ENCODE results near the gene CCN5.

CCN5 gene

GRCh38 chr20:44768256-44768655 lies 53.1 kb downstream of the CCN5 start:
- H2AK5ac ChIP-seq (ENCODE audit: low read length, severe bottlenecking): no peak overlapping the region
- H4K91ac ChIP-seq (ENCODE audit: low read length): no peak overlapping the region
- H3K4me3 ChIP-seq (ENCODE audit: insufficient read depth in 1 of 2, low read depth in 1 of 2, low read length in 2 of 2): no peak overlapping the region
- no peak overlapping the region for H3K4ac ChIP-seq (ENCODE audit: low read depth in 1 of 2, low read length in 2 of 2)
- H3K4me2 ChIP-seq (ENCODE audit: low read length, poor library complexity, severe bottlenecking): no peak overlapping the region
- 79% methylated on average over 8 of the region's 8 CpGs for WGBS
- no peak overlapping the region for H2AFZ ChIP-seq (ENCODE audit: low read depth, low read length)
- H3K14ac ChIP-seq (ENCODE audit: low read length in 2 of 2): no peak overlapping the region
- no peak overlapping the region for H2BK120ac ChIP-seq (ENCODE audit: low read depth, low read length)
- H3K9ac ChIP-seq (ENCODE audit: low read length): no peak overlapping the region
- H2BK12ac ChIP-seq (ENCODE audit: low read length in 2 of 2): no peak overlapping the region
- no peaks in the 10 kb centered on the region for H3K4me1 ChIP-seq (ENCODE audit: control insufficient read depth, insufficient read depth, low read depth, low read length)
- H3K36me3 ChIP-seq (ENCODE audit: control insufficient read depth in 1 of 2, insufficient read depth in 2 of 2, low read depth in 1 of 2, low read length in 2 of 2): no peaks in the 10 kb centered on the region
- peaks cover 3% of the 10 kb centered on the region for H3K9me3 ChIP-seq (ENCODE audit: control insufficient read depth, low read length)
- DNase-seq: no peak
- H3K79me1 ChIP-seq (replicated peaks; ENCODE audit: low read length, poor library complexity, severe bottlenecking): no peaks in the 10 kb centered on the region
- no peak overlapping the region for H3K27ac ChIP-seq (ENCODE audit: low read length, poor library complexity, severe bottlenecking)
- H3K27me3 ChIP-seq (ENCODE audit: control insufficient read depth in 1 of 2, insufficient read depth in 1 of 2, low read length in 2 of 2): peaks cover 66 to 98% of the 10 kb centered on the region in 2 experiments
- no peak overlapping the region for H2BK15ac ChIP-seq (ENCODE audit: low read depth, poor library complexity, severe bottlenecking)
- H2BK5ac ChIP-seq (ENCODE audit: low read depth, low read length, poor library complexity, severe bottlenecking): no peak overlapping the region
- H3K23ac ChIP-seq (ENCODE audit: low read length in 2 of 2): no peak overlapping the region
- H4K8ac ChIP-seq (ENCODE audit: low read length): no peak overlapping the region
- H3K18ac ChIP-seq (ENCODE audit: low read depth in 1 of 2, low read length in 2 of 2): no peak overlapping the region

DNA sequence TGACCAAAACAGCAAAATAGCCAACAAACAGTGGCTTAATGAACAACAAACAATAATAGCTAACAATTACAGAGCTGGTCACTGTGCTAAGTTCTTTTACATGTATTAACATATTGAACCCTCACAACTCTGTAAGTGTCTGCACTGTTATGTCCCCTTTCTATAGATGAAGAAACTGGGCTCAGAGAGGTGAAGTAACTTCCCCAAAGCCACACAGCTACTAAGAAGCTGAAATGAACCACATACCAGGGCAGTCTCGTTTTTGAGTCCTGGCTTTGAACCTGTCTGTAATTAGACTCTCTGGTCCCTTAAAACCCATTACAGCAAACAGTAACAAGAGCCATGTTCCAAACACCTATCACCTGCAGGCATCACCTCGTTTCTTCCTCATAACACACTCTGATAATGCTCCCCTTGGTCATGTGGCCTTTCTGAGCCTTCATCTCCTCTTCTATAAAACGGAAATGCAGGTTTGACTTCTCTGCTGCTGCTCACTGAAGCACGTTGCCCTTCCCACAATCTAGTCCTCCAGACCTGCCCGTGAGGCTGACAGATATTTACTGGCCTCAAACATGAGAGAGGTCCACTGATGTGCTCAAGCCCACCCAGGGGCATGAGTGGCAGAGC lies 53.8 kb downstream of the CCN5 start:
- Histone ChIP-seq H3K27ac (ENCODE audit: low read length, poor library complexity, severe bottlenecking) (no peak overlapping the region), H3K4me1 (ENCODE audit: control insufficient read depth, insufficient read depth, low read depth, low read length) (no peaks in the 10 kb centered on the region), H4K91ac (ENCODE audit: low read length) (no peak overlapping the region), H3K18ac (ENCODE audit: low read depth in 1 of 2, low read length in 2 of 2) (no peak overlapping the region), H2BK5ac (ENCODE audit: low read depth, low read length, poor library complexity, severe bottlenecking) (no peak overlapping the region), H3K4me2 (ENCODE audit: low read length, poor library complexity, severe bottlenecking) (no peak overlapping the region), H3K36me3 (ENCODE audit: control insufficient read depth in 1 of 2, insufficient read depth in 2 of 2, low read depth in 1 of 2, low read length in 2 of 2) (no peaks in the 10 kb centered on the region), H3K27me3 (ENCODE audit: control insufficient read depth in 1 of 2, insufficient read depth in 1 of 2, low read length in 2 of 2) (peaks cover 72 to 99% of the 10 kb centered on the region in 2 experiments), H3K23ac (ENCODE audit: low read length in 2 of 2) (no peak overlapping the region), H3K14ac (ENCODE audit: low read length in 2 of 2) (no peak overlapping the region), H2BK15ac (ENCODE audit: low read depth, poor library complexity, severe bottlenecking) (no peak overlapping the region), H2BK120ac (ENCODE audit: low read depth, low read length) (no peak overlapping the region), H3K4me3 (ENCODE audit: insufficient read depth in 1 of 2, low read depth in 1 of 2, low read length in 2 of 2) (no peak overlapping the region), H3K79me1 (replicated peaks; ENCODE audit: low read length, poor library complexity, severe bottlenecking) (no peaks in the 10 kb centered on the region), H3K9ac (ENCODE audit: low read length) (no peak overlapping the region), H4K8ac (ENCODE audit: low read length) (no peak overlapping the region), H3K4ac (ENCODE audit: low read depth in 1 of 2, low read length in 2 of 2) (no peak overlapping the region), H3K9me3 (ENCODE audit: control insufficient read depth, low read length) (peaks cover 3% of the 10 kb centered on the region), H2AFZ (ENCODE audit: low read depth, low read length) (no peak overlapping the region), H2BK12ac (ENCODE audit: low read length in 2 of 2) (no peak overlapping the region), H2AK5ac (ENCODE audit: low read length, severe bottlenecking) (no peak overlapping the region)
- DNase-seq: no peak
- 40% methylated on average over 5 of the region's 5 CpGs for WGBS

- Histone ChIP-seq H3K36me3 (ENCODE audit: control insufficient read depth in 1 of 2, insufficient read depth in 2 of 2, low read depth in 1 of 2, low read length in 2 of 2) (no peaks in the 10 kb centered on the region), H2BK12ac (ENCODE audit: low read length in 2 of 2) (no peak overlapping the region), H4K91ac (ENCODE audit: low read length) (no peak overlapping the region), H2AFZ (ENCODE audit: low read depth, low read length) (no peak overlapping the region), H3K14ac (ENCODE audit: low read length in 2 of 2) (no peak overlapping the region), H3K9ac (ENCODE audit: low read length) (no peak overlapping the region), H2AK5ac (ENCODE audit: low read length, severe bottlenecking) (no peak overlapping the region), H3K79me1 (replicated peaks; ENCODE audit: low read length, poor library complexity, severe bottlenecking) (no peaks in the 10 kb centered on the region), H3K27ac (ENCODE audit: low read length, poor library complexity, severe bottlenecking) (no peak overlapping the region), H3K4me3 (ENCODE audit: insufficient read depth in 1 of 2, low read depth in 1 of 2, low read length in 2 of 2) (no peak overlapping the region), H3K27me3 (ENCODE audit: control insufficient read depth in 1 of 2, insufficient read depth in 1 of 2, low read length in 2 of 2) (peaks cover 77 to 99% of the 10 kb centered on the region in 2 experiments), H2BK15ac (ENCODE audit: low read depth, poor library complexity, severe bottlenecking) (no peak overlapping the region), H2BK5ac (ENCODE audit: low read depth, low read length, poor library complexity, severe bottlenecking) (no peak overlapping the region), H2BK120ac (ENCODE audit: low read depth, low read length) (no peak overlapping the region), H3K23ac (ENCODE audit: low read length in 2 of 2) (no peak overlapping the region), H3K4me2 (ENCODE audit: low read length, poor library complexity, severe bottlenecking) (no peak overlapping the region), H3K4ac (ENCODE audit: low read depth in 1 of 2, low read length in 2 of 2) (no peak overlapping the region), H3K4me1 (ENCODE audit: control insufficient read depth, insufficient read depth, low read depth, low read length) (no peaks in the 10 kb centered on the region), H3K9me3 (ENCODE audit: control insufficient read depth, low read length) (peaks cover 3% of the 10 kb centered on the region), H4K8ac (ENCODE audit: low read length) (no peak overlapping the region), H3K18ac (ENCODE audit: low read depth in 1 of 2, low read length in 2 of 2) (no peak overlapping the region)
- WGBS: 52% methylated on average over 2 of the region's 5 CpGs
- no peak for DNase-seq
These were observed 54.3 kb downstream of the CCN5 start for GRCh38 chr20:44769481-44769863.

GRCh38 chr20:44770484-44771171 lies 55.5 kb downstream of the CCN5 start:
- Histone ChIP-seq H3K9me3 (ENCODE audit: control insufficient read depth, low read length) (peaks cover 3% of the 10 kb centered on the region), H2BK15ac (ENCODE audit: low read depth, poor library complexity, severe bottlenecking) (no peak overlapping the region), H2AK5ac (ENCODE audit: low read length, severe bottlenecking) (no peak overlapping the region), H3K27me3 (ENCODE audit: control insufficient read depth in 1 of 2, insufficient read depth in 1 of 2, low read length in 2 of 2) (peaks cover 88 to 99% of the 10 kb centered on the region in 2 experiments), H3K9ac (ENCODE audit: low read length) (no peak overlapping the region), H3K18ac (ENCODE audit: low read depth in 1 of 2, low read length in 2 of 2) (no peak overlapping the region), H4K91ac (ENCODE audit: low read length) (no peak overlapping the region), H2AFZ (ENCODE audit: low read depth, low read length) (no peak overlapping the region), H4K8ac (ENCODE audit: low read length) (no peak overlapping the region), H3K4ac (ENCODE audit: low read depth in 1 of 2, low read length in 2 of 2) (no peak overlapping the region), H3K4me3 (ENCODE audit: insufficient read depth in 1 of 2, low read depth in 1 of 2, low read length in 2 of 2) (no peak overlapping the region), H3K27ac (ENCODE audit: low read length, poor library complexity, severe bottlenecking) (no peak overlapping the region), H2BK120ac (ENCODE audit: low read depth, low read length) (no peak overlapping the region), H3K14ac (ENCODE audit: low read length in 2 of 2) (no peak overlapping the region), H3K23ac (ENCODE audit: low read length in 2 of 2) (no peak overlapping the region), H3K4me1 (ENCODE audit: control insufficient read depth, insufficient read depth, low read depth, low read length) (peaks cover 1% of the 10 kb centered on the region), H2BK5ac (ENCODE audit: low read depth, low read length, poor library complexity, severe bottlenecking) (no peak overlapping the region), H2BK12ac (ENCODE audit: low read length in 2 of 2) (no peak overlapping the region), H3K79me1 (replicated peaks; ENCODE audit: low read length, poor library complexity, severe bottlenecking) (no peaks in the 10 kb centered on the region), H3K4me2 (ENCODE audit: low read length, poor library complexity, severe bottlenecking) (no peak overlapping the region), H3K36me3 (ENCODE audit: control insufficient read depth in 1 of 2, insufficient read depth in 2 of 2, low read depth in 1 of 2, low read length in 2 of 2) (no peaks in the 10 kb centered on the region)
- 74% methylated on average over 9 of the region's 11 CpGs for WGBS
- no peak for DNase-seq

Data from mesenchymal stem cell (in vitro differentiated cells and primary cell).